Karpas-422 (cell line): ENCODE data around the gene GALM. TPM values are rescaled to one million over a fixed set of nuclear protein-coding genes. Genes with fewer than 3 reads are reported as not detected.

ENCODE experiments used
- DNase-seq: peaks from one replicate; pipeline ENCODE4 v3.0.0-alpha.2; 2015
- H2AFZ ChIP-seq: fragments of 200-600 bp; sonication (generic); 2 replicates; pipeline ENCODE4 v1.6.1; 2014; ENCODE audit warnings: antibody characterized with exemption, low read length, mixed read lengths
- H3K27ac ChIP-seq: fragments of 200-600 bp; sonication (generic); 2 replicates; pipeline ENCODE4 v1.5.1; 2014; ENCODE audit warnings: mild to moderate bottlenecking, low read length, moderate library complexity
- H3K27me3 ChIP-seq: fragments of 200-600 bp; sonication (generic); 2 replicates; pipeline ENCODE4 v1.6.1; 2014; ENCODE audit warnings: low read length, mixed read lengths
- H3K36me3 ChIP-seq: fragments of 200-600 bp; sonication (generic); 2 replicates; pipeline ENCODE4 v1.6.1; 2014; ENCODE audit warnings: low read length, mixed read lengths; ENCODE audit not compliant: insufficient read depth
- H3K4me1 ChIP-seq: fragments of 200-600 bp; sonication (generic); 2 replicates; pipeline ENCODE4 v1.6.1; 2014; ENCODE audit warnings: mild to moderate bottlenecking, low read length, mixed read lengths
- H3K4me2 ChIP-seq: fragments of 200-600 bp; sonication (generic); 2 replicates; pipeline ENCODE4 v1.6.1; 2014; ENCODE audit warnings: low read length, low read depth, mild to moderate bottlenecking; ENCODE audit not compliant: poor library complexity, severe bottlenecking
- H3K4me3 ChIP-seq: fragments of 200-600 bp; sonication (generic); 2 replicates; pipeline ENCODE4 v1.5.1; 2014; ENCODE audit warnings: mild to moderate bottlenecking, antibody characterized with exemption, low read length, mixed read lengths
- H3K79me2 ChIP-seq: fragments of 200-600 bp; sonication (generic); 2 replicates; pipeline ENCODE4 v1.6.1; 2014; ENCODE audit warnings: mild to moderate bottlenecking, low read length, mixed read lengths
- H3K9ac ChIP-seq: fragments of 200-600 bp; sonication (generic); 2 replicates; pipeline ENCODE4 v1.6.0; 2014; ENCODE audit warnings: low read length
- H3K9me2 ChIP-seq: fragments of 200-600 bp; sonication (generic), shearing (Covaris generic); replicated peaks from 2 replicates; pipeline ENCODE4 v1.6.0; 2014; ENCODE audit warnings: mild to moderate bottlenecking, low read length, moderate library complexity; ENCODE audit not compliant: insufficient read depth
- H3K9me3 ChIP-seq: fragments of 300-700, 200-600 bp; sonication (generic); 2 replicates; pipeline ENCODE4 v1.6.1; 2014; ENCODE audit warnings: low read length, mixed read lengths
- H4K20me1 ChIP-seq: fragments of 200-600 bp; sonication (generic); 2 replicates; pipeline ENCODE4 v1.6.1; 2014; ENCODE audit warnings: mild to moderate bottlenecking, antibody characterized with exemption, low read length, low read depth; ENCODE audit not compliant: insufficient read depth
- total RNA-seq: library from RNA; depleted of rRNA; stranded (reverse); fragments of >200 nt; shearing (Covaris generic); gene quantifications from 2 replicates; pipeline ENCODE4 v1.2.3, GENCODE V29; 2014; ENCODE audit warnings: low replicate concordance; rRNA removed

The GALM gene
- total RNA-seq = 11.7 and 11.9 TPM in 2 replicates

DNA sequence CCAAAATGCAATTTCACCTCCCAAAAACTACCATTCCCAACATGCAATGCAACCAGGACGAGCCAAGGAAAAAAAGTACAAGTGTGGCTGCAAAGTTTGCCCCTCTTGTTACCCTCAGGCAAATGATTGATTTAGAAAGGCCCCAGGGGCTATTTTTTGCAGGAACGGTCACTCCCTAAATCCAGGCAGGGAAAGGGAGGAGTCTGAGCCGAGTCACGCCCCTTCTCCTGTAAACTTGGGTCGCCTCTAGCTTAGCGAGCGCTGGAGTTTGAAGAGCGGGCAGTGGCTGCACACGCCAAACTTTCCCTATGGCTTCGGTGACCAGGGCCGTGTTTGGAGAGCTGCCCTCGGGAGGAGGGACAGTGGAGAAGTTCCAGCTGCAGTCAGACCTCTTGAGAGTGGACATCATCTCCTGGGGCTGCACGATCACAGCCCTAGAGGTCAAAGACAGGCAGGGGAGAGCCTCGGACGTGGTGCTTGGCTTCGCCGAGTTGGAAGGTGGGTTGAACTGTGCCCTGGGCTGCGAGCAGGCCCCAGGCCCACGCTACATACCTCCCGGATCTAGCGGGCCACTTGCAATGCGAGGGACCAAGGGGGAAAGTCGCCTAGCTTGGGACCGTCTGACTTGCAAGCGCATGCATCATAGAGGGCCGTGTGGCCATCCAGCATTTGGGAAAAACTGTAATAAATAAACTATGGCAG lies at the start of gene GALM:
GALM (plus strand) TSS at position 261 of the 702 bp plus-strand sequence; CDS start at position 309, 48 bp downstream.
- Histone ChIP-seq H3K36me3 (no peaks in the 10 kb centered on the region), H3K27ac (peak within 1 kb of the TSS; percentile 69), H3K4me3 (peak within 1 kb of the TSS; percentile 74), H3K9me3 (no peaks in the 10 kb centered on the region), H3K4me1 (peaks cover 12% of the 10 kb centered on the region), H2AFZ (peak within 1 kb of the TSS; percentile 46; the same call in 1 of the 2 replicates), H4K20me1 (no peaks in the 10 kb centered on the region), H3K4me2 (peak within 1 kb of the TSS; percentile 76), H3K79me2 (peaks cover 17% of the 10 kb centered on the region; the same call in 1 of the 2 replicates), H3K9ac (peak within 1 kb of the TSS; percentile 77), H3K27me3 (no peaks in the 10 kb centered on the region), H3K9me2 (no peaks in the 10 kb centered on the region)
- DNase-seq = peak; percentile 85

DNA sequence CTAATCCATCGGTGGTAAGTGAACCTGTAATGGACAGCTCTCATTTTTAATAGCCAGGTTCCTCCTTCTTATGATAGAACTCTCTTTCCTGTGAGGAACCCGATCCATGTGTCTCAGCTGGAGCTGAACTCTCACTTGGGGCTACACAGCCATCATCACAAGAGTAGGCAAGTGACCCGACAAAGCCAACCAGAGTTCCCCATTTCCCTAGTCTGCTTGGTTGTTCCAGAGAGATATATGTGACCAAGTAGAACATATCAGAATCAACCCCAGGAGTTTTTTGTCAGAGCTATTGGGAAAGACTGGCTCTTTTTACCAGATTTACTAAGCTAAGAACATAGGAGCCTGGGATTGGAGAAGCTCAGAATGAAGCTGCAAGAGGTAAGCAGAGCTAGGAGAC lies 48.6 kb upstream of the GALM start:
- Histone ChIP-seq H3K9ac (no peak overlapping the region), H3K79me2 (no peaks in the 10 kb centered on the region), H2AFZ (no peak overlapping the region), H3K4me2 (no peak overlapping the region), H3K9me3 (peaks cover 4% of the 10 kb centered on the region; the same call in 1 of the 2 replicates), H3K27me3 (no peaks in the 10 kb centered on the region), H3K4me3 (no peak overlapping the region), H4K20me1 (no peaks in the 10 kb centered on the region), H3K27ac (no peak overlapping the region), H3K4me1 (peaks cover 46% of the 10 kb centered on the region), H3K9me2 (no peaks in the 10 kb centered on the region), H3K36me3 (no peaks in the 10 kb centered on the region; the same call in 1 of the 2 replicates)
- DNase-seq = no peak

DNA sequence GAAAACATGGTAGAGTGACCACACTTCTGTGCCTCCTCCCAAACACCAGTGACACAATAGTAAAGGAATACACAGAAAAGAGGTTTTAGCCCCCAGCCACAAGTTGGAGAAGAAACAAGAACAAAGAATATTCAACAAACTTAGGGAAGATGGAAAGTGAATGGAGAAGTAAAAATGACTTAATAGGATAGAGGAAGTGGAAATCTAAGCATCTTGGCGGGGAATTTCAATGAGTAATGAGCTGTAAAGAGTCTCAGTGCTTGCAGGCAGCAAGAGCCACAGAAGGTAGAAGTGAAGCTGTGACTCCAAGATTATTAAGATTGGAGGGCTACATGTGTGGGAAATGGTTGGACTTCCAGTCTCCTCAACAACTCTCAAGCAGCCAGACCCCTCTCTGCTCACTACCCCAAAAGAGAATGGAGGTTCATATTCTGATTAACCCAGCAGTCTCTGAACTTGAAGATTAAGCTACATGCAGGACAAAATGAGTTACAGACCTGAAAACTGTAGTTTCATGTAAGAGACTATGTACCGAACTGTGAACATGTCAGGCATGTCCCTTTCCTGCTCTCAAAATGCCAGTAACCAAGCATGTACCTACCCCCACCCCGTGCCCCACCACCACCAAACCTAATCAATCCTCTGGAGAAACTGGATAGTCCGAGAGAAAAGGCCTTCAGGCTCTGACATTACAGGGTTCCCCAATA lies 46.3 kb upstream of the GALM start:
- no peaks in the 10 kb centered on the region for H4K20me1 ChIP-seq
- H3K4me1 ChIP-seq = peaks cover 37% of the 10 kb centered on the region
- H2AFZ ChIP-seq = peak overlapping the region; percentile 43; the same call in 1 of the 2 replicates
- H3K36me3 ChIP-seq = no peaks in the 10 kb centered on the region; the same call in 1 of the 2 replicates
- no peak overlapping the region for H3K9ac ChIP-seq
- no peaks in the 10 kb centered on the region for H3K27me3 ChIP-seq
- DNase-seq = no peak
- H3K9me3 ChIP-seq = peaks cover 4% of the 10 kb centered on the region; the same call in 1 of the 2 replicates
- H3K79me2 ChIP-seq = no peaks in the 10 kb centered on the region
- no peaks in the 10 kb centered on the region for H3K9me2 ChIP-seq
- no peak overlapping the region for H3K4me3 ChIP-seq
- no peak overlapping the region for H3K27ac ChIP-seq
- peak overlapping the region; percentile 22 for H3K4me2 ChIP-seq

GRCh38 chr2:38620282-38620977 lies 45.5 kb upstream of the GALM start:
- Histone ChIP-seq H4K20me1 (no peaks in the 10 kb centered on the region), H3K4me1 (peaks cover 42% of the 10 kb centered on the region), H3K79me2 (no peaks in the 10 kb centered on the region), H3K27ac (no peak overlapping the region), H3K4me3 (no peak overlapping the region), H3K27me3 (no peaks in the 10 kb centered on the region), H3K9me3 (peaks cover 4% of the 10 kb centered on the region; the same call in 1 of the 2 replicates), H3K36me3 (no peaks in the 10 kb centered on the region; the same call in 1 of the 2 replicates), H3K9ac (no peak overlapping the region), H3K9me2 (no peaks in the 10 kb centered on the region), H2AFZ (no peak overlapping the region), H3K4me2 (no peak overlapping the region)
- no peak for DNase-seq

GRCh38 chr2:38621018-38621417 lies 44.9 kb upstream of the GALM start:
- no peaks in the 10 kb centered on the region; the same call in 1 of the 2 replicates for H3K36me3 ChIP-seq
- H3K27me3 ChIP-seq = no peaks in the 10 kb centered on the region
- H3K9me3 ChIP-seq = peaks cover 4% of the 10 kb centered on the region; the same call in 1 of the 2 replicates
- H3K4me3 ChIP-seq = no peak overlapping the region
- no peaks in the 10 kb centered on the region for H3K9me2 ChIP-seq
- no peaks in the 10 kb centered on the region for H3K79me2 ChIP-seq
- no peak overlapping the region for H3K9ac ChIP-seq
- H2AFZ ChIP-seq = no peak overlapping the region
- H3K27ac ChIP-seq = no peak overlapping the region
- no peaks in the 10 kb centered on the region for H4K20me1 ChIP-seq
- DNase-seq = no peak
- H3K4me1 ChIP-seq = peaks cover 46% of the 10 kb centered on the region
- H3K4me2 ChIP-seq = no peak overlapping the region

DNA sequence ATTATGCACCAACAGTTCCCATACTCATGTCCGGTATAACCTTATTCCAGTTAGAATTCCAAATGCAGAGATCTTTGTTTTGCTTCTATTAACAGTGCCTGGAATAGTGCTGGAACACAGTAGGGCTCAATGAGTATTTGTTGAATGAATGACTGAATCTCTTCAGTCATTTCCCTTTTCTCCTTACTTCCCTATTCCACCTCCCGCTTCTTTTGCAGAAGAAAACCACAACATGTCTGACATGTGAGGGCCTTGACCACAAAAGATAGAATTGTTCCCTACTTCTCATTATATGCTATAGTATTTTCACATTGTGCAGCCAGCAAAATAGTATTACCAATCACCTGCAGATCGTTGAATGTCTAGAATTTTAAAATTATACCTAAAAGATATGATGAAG lies 43.7 kb upstream of the GALM start:
- Histone ChIP-seq H2AFZ (peak overlapping the region; percentile 95), H3K79me2 (no peaks in the 10 kb centered on the region), H3K27ac (peak overlapping the region; percentile 78), H3K27me3 (no peaks in the 10 kb centered on the region), H3K4me2 (peak overlapping the region; percentile 66), H3K9me2 (no peaks in the 10 kb centered on the region), H3K9me3 (peaks cover 4% of the 10 kb centered on the region; the same call in 1 of the 2 replicates), H3K4me3 (peak overlapping the region; percentile 39; the same call in 1 of the 2 replicates), H3K4me1 (peaks cover 53% of the 10 kb centered on the region), H3K9ac (peak overlapping the region; percentile 20; the same call in 1 of the 2 replicates), H4K20me1 (no peaks in the 10 kb centered on the region), H3K36me3 (no peaks in the 10 kb centered on the region)
- DNase-seq = peak; percentile 74

DNA sequence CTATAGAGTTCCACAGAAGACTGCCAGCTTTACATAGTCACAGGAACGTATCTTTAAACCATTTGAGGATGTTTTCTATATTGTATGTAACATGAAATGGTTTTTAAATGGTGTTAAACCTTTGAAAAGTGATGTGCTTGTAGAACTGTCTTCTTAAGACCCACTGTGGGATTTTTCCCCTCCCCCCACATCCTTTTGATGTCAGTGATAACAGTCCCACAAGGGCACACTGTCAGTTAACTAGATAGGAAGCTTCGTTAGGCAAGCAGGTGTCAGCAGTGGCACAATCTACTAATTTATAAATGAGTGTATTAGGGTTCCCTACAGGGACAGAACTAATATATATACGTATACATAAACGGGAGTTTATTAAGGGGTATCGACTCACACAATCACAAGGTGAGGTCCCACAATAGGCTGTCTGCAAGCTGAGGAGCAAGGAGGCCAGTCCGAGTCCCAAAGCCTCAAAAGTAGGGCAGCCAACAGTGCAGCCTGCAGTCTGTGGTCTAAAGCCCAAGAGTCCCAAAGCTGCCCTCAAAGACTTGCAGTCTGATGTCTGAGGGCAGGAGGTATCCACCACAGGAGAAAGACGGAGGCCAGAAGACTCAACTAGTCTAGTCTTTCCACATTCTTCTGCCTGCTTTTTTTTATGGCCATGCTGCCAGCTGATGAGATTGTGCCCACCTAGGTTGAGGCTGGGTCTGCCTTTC lies 39.4 kb upstream of the GALM start:
- DNase-seq = peak; percentile 57
- Histone ChIP-seq H3K4me1 (peaks cover 34% of the 10 kb centered on the region), H3K27me3 (no peaks in the 10 kb centered on the region), H3K79me2 (no peaks in the 10 kb centered on the region), H4K20me1 (no peaks in the 10 kb centered on the region), H3K9ac (no peak overlapping the region), H3K9me2 (no peaks in the 10 kb centered on the region), H2AFZ (no peak overlapping the region), H3K4me2 (no peak overlapping the region), H3K27ac (no peak overlapping the region), H3K4me3 (no peak overlapping the region), H3K9me3 (no peaks in the 10 kb centered on the region), H3K36me3 (no peaks in the 10 kb centered on the region)
